ENCODE measurements around the gene ZBTB2. TPM values are rescaled to one million over a fixed set of nuclear protein-coding genes. Genes with fewer than 3 reads are reported as not detected.

The ZBTB2 gene
- total RNA-seq, 4 donors from 2014 or later = 7.3 to 17.3 (median 11.0) TPM

DNA sequence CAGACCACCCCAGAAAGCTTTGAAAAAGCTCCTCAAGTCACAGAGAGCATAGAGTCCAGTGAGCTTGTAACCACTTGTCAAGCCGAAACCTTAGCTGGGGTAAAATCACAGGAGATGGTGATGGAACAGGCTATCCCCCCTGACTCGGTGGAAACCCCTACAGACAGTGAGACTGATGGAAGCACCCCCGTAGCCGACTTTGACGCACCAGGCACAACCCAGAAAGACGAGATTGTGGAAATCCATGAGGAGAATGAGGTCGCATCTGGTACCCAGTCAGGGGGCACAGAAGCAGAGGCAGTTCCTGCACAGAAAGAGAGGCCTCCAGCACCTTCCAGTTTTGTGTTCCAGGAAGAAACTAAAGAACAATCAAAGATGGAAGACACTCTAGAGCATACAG, 39.6 kb downstream of the ZBTB2 start:
- TF ChIP-seq, protein P1, sequence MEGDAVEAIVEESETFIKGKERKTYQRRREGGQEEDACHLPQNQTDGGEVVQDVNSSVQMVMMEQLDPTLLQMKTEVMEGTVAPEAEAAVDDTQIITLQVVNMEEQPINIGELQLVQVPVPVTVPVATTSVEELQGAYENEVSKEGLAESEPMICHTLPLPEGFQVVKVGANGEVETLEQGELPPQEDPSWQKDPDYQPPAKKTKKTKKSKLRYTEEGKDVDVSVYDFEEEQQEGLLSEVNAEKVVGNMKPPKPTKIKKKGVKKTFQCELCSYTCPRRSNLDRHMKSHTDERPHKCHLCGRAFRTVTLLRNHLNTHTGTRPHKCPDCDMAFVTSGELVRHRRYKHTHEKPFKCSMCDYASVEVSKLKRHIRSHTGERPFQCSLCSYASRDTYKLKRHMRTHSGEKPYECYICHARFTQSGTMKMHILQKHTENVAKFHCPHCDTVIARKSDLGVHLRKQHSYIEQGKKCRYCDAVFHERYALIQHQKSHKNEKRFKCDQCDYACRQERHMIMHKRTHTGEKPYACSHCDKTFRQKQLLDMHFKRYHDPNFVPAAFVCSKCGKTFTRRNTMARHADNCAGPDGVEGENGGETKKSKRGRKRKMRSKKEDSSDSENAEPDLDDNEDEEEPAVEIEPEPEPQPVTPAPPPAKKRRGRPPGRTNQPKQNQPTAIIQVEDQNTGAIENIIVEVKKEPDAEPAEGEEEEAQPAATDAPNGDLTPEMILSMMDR (IDR thresholded peaks at IDR 0.05; ENCODE audit: low read depth) = no peak

GRCh38 chr6:151351146-151351700, 40.1 kb downstream of the ZBTB2 start:
- TF ChIP-seq, protein P1 (IDR thresholded peaks at IDR 0.05; ENCODE audit: low read depth) = no peak

GRCh38 chr6:151350442-151351145, 40.8 kb downstream of the ZBTB2 start:
- TF ChIP-seq, protein P1 (IDR thresholded peaks at IDR 0.05; ENCODE audit: low read depth) = no peak

GRCh38 chr6:151349651-151350270, 41.6 kb downstream of the ZBTB2 start:
- TF ChIP-seq, protein P1 (IDR thresholded peaks at IDR 0.05; ENCODE audit: low read depth) = no peak

GRCh38 chr6:151341476-151342195, 49.7 kb downstream of the ZBTB2 start:
- TF ChIP-seq, protein P1 (IDR thresholded peaks at IDR 0.05; ENCODE audit: low read depth) = no peak

DNA sequence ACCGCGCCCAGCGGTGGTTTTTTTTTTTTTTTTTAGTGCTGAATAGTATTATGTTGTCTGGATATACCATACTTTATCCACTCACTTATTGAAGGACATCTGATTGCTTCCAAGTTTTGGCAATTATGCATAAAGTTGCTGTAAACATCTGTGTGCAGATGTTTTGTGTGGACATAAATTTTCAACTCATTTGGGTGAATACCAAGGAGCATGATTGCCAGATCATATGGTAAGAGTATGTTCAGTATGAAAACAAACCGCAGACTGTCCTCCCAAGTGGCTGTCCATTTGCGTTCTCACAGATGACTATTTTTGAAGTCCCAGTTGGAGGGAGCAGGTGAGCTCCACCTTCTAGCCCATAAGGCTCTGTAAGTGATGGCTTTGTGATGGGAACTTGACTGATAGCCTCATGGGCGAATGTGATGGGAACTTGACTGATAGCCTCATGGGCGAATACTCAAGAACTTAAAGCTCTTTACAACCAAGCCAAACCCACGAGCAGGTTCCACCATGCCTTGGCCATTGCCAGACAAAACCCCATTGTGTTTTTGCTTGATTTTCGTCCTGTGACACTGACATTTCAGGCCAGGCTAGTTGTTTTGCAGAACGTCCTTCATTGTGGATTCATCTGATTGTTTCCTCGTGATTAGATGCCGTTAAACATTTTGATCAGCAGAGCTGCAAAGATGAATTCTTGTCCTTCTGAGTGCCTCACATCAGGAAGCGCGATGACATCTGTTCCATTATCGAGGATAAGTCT, 51.0 kb downstream of the ZBTB2 start:
- TF ChIP-seq, protein P1 (IDR thresholded peaks at IDR 0.05; ENCODE audit: low read depth) = no peak

Measured in subcutaneous adipose tissue (tissue), 4 donors.